ENCODE results near the gene FFAR1. TPM values are rescaled to one million over a fixed set of nuclear protein-coding genes. Genes with fewer than 3 reads are reported as not detected.

The FFAR1 gene
- total RNA-seq, 4 donors from 2014 or later = not detected

DNA sequence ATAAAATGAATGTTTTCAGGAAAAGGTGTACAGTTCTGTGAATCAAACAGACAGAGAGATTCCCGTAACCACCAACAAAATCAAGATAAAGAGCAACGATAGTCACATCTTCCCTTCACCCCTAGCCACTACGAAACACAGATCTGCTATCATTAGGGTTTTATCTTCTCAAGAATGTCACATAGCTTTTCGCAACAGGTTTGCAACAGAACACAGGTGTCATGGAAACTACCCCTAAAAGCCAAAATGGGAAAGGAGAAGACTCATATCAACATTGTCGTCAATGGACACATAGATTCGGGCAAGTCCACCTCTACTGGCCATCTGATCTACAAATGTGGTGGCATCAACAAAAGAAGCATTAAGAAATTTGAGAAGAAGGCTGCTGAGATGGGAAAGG, 34.2 kb downstream of the FFAR1 start:
- WGBS, 2 donors (ENCODE audit: low coverage in 1 of 2) = 90 to 93% methylated on average over 4 of the region's 6 CpGs
- ATAC-seq = no peak
- Histone ChIP-seq H3K36me3 (no peaks in the 10 kb centered on the region), H3K27ac (no peak overlapping the region), H3K4me3 (no peak overlapping the region), H3K9me3 (peaks cover 0 to 5% (median 0%) of the 10 kb centered on the region in 3 donors), H3K4me1 (no peaks in the 10 kb centered on the region), H3K27me3 (peaks cover 42% of the 10 kb centered on the region)
- TF ChIP-seq POLR2A (IDR thresholded peaks at IDR 0.05) (no peak), EP300 (IDR thresholded peaks at IDR 0.05) (no peak), POLR2AphosphoS5 (IDR thresholded peaks at IDR 0.05) (no peak)
- TF ChIP-seq, protein P1, sequence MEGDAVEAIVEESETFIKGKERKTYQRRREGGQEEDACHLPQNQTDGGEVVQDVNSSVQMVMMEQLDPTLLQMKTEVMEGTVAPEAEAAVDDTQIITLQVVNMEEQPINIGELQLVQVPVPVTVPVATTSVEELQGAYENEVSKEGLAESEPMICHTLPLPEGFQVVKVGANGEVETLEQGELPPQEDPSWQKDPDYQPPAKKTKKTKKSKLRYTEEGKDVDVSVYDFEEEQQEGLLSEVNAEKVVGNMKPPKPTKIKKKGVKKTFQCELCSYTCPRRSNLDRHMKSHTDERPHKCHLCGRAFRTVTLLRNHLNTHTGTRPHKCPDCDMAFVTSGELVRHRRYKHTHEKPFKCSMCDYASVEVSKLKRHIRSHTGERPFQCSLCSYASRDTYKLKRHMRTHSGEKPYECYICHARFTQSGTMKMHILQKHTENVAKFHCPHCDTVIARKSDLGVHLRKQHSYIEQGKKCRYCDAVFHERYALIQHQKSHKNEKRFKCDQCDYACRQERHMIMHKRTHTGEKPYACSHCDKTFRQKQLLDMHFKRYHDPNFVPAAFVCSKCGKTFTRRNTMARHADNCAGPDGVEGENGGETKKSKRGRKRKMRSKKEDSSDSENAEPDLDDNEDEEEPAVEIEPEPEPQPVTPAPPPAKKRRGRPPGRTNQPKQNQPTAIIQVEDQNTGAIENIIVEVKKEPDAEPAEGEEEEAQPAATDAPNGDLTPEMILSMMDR (IDR thresholded peaks at IDR 0.05) = no peak

DNA sequence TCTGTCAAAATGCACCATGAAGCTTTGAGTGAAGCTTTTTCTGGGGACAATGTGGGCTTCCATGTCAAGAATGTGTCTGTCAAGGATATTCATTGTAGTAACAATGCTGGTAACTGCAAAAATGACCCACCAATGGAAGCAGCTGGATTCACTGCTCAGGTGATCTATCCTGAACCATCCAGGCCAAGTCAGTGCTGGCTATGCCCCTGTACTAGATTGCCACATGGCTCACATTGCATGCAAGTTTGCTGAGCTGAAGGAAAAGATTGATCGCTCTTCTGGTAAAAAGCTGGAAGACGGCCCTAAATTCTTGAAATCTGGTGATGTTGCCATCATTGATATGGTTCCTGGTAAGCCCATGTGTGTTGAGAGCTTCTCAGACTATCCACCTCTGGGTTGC, 35.8 kb downstream of the FFAR1 start:
- Histone ChIP-seq H3K36me3 (no peaks in the 10 kb centered on the region), H3K9me3 (peaks cover 0 to under 1% (median 0%) of the 10 kb centered on the region in 3 donors), H3K4me3 (no peak overlapping the region), H3K4me1 (no peaks in the 10 kb centered on the region), H3K27ac (no peak overlapping the region), H3K27me3 (peaks cover 50% of the 10 kb centered on the region)
- TF ChIP-seq, protein P1 (IDR thresholded peaks at IDR 0.05) = no peak
- no peak for TF ChIP-seq POLR2A (IDR thresholded peaks at IDR 0.05)
- ATAC-seq = no peak
- 83% methylated on average over 2 of the region's 2 CpGs; no CpG with 5 or more reads in 1 of the 2 donors for WGBS, 2 donors (ENCODE audit: low coverage in 1 of 2)

DNA sequence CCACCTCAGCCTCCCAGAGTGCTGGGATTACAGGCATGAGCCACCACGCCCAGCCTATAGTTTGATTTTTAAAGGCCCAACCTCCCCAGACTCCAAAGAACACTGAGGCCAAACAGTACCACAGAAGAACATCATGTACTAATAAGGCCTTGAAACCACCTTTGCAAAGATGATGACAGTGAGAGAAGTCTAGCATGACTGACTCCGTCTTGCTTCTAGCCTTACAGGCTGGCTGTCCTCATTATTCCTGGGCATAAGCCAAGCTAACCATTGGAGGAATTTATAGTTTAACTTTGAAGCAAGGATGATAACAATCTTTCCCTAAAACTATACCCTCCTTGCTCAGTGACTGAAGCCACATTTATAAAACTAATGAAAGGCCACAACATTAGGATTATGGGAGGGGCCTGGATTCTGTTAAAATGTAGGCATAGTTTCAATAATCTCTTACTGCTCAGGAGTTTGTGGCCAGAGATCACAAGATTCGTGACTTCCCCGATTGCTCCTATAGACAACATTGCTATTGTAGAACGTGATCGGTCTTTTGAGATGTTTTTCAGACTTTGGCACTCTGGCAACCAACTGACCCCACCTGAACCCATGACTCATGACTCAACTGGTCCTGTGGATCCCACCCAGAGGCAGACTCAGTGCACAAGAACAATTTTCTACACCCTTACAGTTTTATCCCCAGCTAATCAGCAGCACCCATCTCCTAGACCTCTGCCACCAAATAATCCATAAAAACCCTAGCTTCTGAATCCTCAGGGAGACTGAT, 40.8 kb downstream of the FFAR1 start:
- Histone ChIP-seq H3K36me3 (no peaks in the 10 kb centered on the region), H3K27ac (no peak overlapping the region), H3K27me3 (peaks cover 28% of the 10 kb centered on the region), H3K4me3 (no peak overlapping the region), H3K4me1 (no peaks in the 10 kb centered on the region), H3K9me3 (no peaks in the 10 kb centered on the region)
- 84 to 87% methylated on average over 6 of the region's 6 CpGs for WGBS, 2 donors (ENCODE audit: low coverage in 1 of 2)
- TF ChIP-seq EP300 (IDR thresholded peaks at IDR 0.05) (no peak), POLR2AphosphoS5 (IDR thresholded peaks at IDR 0.05) (no peak), POLR2A (IDR thresholded peaks at IDR 0.05) (no peak)
- TF ChIP-seq, protein P1 (IDR thresholded peaks at IDR 0.05) = no peak
- ATAC-seq = no peak

DNA sequence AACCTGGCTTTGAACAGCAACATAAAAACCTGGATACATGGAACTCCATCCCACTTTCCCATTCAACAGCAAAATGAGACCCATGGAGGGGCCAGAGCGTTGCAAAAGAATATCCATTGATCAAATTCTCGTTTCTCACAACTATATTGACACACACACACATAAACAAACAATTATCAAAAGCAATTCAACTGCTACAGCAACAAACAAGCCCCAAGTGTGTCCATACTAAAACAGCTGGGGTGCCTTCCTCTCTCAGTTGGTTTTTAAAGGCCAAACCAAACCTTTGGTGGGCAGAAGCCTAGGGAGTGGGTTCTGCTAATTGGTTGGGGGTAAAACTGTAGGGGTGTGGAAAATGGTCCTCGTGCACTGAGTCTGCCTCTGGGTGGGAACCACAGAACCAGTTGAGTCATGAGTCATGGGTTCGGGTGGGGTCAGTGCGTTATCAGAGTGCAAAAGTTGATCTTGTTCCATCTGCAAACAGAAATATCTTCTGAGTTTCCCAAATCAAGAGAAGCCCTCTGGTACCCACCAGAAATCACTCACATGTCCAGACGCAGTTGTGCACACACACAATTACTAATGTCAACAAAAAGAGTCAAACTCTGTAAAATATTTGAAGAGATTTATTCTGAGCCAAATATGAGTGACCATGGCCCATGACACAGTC, 41.6 kb downstream of the FFAR1 start:
- no peaks in the 10 kb centered on the region for H3K4me1 ChIP-seq
- WGBS, 2 donors (ENCODE audit: low coverage in 1 of 2) = 65 to 70% methylated on average over 3 to 5 of the region's 6 CpGs
- no peak overlapping the region for H3K4me3 ChIP-seq
- H3K9me3 ChIP-seq = no peaks in the 10 kb centered on the region
- peaks cover 23% of the 10 kb centered on the region for H3K27me3 ChIP-seq
- H3K36me3 ChIP-seq = no peaks in the 10 kb centered on the region
- ATAC-seq = no peak
- H3K27ac ChIP-seq = no peak overlapping the region
- TF ChIP-seq POLR2A (IDR thresholded peaks at IDR 0.05) (no peak), EP300 (IDR thresholded peaks at IDR 0.05) (no peak), POLR2AphosphoS5 (IDR thresholded peaks at IDR 0.05) (no peak)
- TF ChIP-seq, protein P1 (IDR thresholded peaks at IDR 0.05) = no peak

All from gastroesophageal sphincter (tissue), 4 donors.